ENCODE results near the gene ENO2. TPM values are rescaled to one million over a fixed set of nuclear protein-coding genes. Genes with fewer than 3 reads are reported as not detected.

Gene ENO2
- total RNA-seq, 1 donor from 2014 or later: 9.0 TPM

- no peak for DNase-seq
Observed at GRCh38 chr12:6932766-6933165, 18.4 kb downstream of the ENO2 start.

GRCh38 chr12:6934110-6934509 lies 19.7 kb downstream of the ENO2 start:
- DNase-seq: no peak

DNA sequence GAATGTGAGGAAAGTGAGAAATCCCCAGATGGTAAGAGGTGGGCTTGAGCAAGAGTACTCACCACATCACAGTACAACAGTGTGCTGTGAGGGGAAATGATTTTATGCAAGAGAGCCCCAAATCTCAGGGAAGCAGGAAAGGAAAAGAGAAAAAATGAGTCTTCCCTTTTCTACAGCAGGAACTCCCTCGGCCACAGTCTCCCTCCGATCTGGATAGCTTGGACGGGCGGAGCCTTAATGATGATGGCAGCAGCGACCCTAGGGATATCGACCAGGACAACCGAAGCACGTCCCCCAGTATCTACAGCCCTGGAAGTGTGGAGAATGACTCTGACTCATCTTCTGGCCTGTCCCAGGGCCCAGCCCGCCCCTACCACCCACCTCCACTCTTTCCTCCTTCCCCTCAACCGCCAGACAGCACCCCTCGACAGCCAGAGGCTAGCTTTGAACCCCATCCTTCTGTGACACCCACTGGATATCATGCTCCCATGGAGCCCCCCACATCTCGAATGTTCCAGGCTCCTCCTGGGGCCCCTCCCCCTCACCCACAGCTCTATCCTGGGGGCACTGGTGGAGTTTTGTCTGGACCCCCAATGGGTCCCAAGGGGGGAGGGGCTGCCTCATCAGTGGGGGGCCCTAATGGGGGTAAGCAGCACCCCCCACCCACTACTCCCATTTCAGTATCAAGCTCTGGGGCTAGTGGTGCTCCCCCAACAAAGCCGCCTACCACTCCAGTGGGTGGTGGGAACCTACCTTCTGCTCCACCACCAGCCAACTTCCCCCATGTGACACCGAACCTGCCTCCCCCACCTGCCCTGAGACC lies 21.2 kb downstream of the ENO2 start:
- DNase-seq: no peak

GRCh38 chr12:6936194-6936635 lies 21.8 kb downstream of the ENO2 start:
- no peak for DNase-seq

DNA sequence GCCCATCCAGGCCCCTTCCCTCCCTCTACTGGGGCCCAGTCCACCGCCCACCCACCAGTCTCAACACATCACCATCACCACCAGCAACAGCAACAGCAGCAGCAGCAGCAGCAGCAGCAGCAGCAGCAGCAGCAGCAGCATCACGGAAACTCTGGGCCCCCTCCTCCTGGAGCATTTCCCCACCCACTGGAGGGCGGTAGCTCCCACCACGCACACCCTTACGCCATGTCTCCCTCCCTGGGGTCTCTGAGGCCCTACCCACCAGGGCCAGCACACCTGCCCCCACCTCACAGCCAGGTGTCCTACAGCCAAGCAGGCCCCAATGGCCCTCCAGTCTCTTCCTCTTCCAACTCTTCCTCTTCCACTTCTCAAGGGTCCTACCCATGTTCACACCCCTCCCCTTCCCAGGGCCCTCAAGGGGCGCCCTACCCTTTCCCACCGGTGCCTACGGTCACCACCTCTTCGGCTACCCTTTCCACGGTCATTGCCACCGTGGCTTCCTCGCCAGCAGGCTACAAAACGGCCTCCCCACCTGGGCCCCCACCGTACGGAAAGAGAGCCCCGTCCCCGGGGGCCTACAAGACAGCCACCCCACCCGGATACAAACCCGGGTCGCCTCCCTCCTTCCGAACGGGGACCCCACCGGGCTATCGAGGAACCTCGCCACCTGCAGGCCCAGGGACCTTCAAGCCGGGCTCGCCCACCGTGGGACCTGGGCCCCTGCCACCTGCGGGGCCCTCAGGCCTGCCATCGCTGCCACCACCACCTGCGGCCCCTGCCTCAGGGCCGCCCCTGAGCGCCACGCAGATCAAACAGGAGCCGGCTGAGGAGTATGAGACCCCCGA lies 22.5 kb downstream of the ENO2 start:
- DNase-seq: no peak

DNA sequence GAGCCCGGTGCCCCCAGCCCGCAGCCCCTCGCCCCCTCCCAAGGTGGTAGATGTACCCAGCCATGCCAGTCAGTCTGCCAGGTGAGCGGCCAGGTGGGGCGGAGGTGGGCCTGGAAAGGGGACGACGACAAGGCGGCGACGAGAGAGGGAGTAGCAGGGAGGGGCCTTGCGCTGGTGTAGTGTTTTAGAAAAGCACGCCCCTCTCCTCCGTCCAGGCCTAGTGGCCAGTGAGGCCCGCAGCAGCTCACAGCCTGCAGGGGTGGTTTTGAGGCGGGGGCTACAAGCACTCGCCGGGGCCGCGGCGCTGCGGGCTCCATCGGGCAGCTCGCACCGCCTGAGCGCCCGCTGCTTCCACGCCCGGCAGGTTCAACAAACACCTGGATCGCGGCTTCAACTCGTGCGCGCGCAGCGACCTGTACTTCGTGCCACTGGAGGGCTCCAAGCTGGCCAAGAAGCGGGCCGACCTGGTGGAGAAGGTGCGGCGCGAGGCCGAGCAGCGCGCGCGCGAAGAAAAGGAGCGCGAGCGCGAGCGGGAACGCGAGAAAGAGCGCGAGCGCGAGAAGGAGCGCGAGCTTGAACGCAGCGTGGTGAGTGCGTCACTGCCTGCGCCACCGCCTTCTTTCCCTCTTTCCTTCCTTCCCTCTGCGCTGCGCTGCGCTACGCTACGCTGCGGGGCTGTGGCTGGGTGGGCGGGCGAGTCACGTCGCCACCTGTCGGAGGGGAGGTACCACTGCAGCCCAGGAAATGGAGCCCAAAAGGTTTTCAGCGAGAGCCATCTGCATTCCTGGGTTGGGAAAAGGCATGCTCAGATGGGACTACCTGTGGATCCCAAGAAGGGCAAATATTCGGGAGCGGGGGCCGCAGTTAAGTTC lies 23.3 kb downstream of the ENO2 start:
- DNase-seq: peak; percentile 95

GRCh38 chr12:6938353-6939190 lies 24.2 kb downstream of the ENO2 start:
- no peak for DNase-seq

- no peak for DNase-seq
Observed at GRCh38 chr12:6939191-6939540, 24.8 kb downstream of the ENO2 start.

- no peak for DNase-seq
Observed at GRCh38 chr12:6941267-6941666, 26.9 kb downstream of the ENO2 start.

DNA sequence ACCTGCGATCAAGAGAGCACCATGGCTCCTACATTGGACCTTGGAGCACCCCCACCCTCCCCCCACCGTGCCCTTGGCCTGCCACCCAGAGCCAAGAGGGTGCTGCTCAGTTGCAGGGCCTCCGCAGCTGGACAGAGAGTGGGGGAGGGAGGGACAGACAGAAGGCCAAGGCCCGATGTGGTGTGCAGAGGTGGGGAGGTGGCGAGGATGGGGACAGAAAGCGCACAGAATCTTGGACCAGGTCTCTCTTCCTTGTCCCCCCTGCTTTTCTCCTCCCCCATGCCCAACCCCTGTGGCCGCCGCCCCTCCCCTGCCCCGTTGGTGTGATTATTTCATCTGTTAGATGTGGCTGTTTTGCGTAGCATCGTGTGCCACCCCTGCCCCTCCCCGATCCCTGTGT lies 27.4 kb downstream of the ENO2 start:
- DNase-seq: no peak

DNA sequence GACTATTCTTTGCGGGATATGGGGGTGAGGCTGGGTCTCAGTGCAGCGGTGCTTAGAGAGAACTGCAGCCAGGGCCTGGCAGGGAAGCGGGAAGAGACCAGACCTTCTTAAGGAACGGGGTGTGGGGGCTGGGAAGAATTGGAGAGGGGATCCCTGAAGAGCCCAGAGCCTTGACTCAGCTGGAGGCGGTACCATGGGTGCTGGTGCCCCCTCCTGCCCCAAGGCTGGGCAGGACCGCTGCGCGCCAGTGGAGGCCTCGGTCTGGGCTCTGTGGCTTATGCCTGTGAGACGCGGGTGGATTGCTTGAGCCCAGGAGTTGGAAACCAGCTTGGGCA lies 27.9 kb downstream of the ENO2 start:
- no peak for DNase-seq

DNA sequence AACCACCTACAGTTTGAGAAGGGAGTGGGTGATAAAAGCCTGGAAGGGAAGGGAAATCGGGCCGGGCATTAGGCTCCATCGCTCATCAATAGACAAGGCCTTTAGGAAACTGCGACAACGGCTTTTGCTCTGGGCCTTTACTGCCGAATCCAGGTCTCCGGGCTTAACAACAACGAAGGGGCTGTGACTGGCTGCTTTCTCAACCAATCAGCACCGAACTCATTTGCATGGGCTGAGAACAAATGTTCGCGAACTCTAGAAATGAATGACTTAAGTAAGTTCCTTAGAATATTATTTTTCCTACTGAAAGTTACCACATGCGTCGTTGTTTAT lies 29.0 kb downstream of the ENO2 start:
- peak; percentile 98 for DNase-seq

DNA sequence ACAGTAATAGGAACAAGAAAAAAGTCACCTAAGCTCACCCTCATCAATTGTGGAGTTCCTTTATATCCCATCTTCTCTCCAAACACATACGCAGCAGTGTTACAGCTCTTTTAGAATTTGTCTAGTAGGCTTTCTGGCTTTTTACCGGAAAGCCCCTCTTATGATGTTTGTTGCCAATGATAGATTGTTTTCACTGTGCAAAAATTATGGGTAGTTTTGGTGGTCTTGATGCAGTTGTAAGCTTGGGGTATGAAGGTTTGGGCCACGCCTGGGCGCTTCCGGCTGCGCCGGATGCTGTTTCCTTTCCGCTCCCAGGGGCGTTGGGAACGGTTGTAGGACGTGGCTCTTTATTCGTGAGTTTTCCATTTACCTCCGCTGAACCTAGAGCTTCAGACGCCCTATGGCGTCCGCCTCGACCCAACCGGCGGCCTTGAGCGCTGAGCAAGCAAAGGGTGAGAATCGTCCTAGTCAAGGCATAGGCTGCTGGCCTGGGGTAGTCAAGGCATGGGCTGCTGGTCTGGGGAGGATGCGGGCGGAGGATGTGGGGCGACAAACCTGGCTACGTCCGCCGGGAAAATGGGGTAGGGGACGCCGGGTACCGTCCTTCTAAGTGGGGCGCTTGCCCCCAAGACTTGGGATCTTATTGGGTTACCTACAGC lies 29.5 kb downstream of the ENO2 start, which contains the start of the genes C12orf57 and RNU7-1:
Gene C12orf57 (plus strand): TSS at position 301 of the 659 bp plus-strand sequence. CDS start 100 bp downstream, at position 401.
Gene RNU7-1 (plus strand): TSS at position 95 of the 659 bp plus-strand sequence.
- peak; percentile 98 for DNase-seq

DNA sequence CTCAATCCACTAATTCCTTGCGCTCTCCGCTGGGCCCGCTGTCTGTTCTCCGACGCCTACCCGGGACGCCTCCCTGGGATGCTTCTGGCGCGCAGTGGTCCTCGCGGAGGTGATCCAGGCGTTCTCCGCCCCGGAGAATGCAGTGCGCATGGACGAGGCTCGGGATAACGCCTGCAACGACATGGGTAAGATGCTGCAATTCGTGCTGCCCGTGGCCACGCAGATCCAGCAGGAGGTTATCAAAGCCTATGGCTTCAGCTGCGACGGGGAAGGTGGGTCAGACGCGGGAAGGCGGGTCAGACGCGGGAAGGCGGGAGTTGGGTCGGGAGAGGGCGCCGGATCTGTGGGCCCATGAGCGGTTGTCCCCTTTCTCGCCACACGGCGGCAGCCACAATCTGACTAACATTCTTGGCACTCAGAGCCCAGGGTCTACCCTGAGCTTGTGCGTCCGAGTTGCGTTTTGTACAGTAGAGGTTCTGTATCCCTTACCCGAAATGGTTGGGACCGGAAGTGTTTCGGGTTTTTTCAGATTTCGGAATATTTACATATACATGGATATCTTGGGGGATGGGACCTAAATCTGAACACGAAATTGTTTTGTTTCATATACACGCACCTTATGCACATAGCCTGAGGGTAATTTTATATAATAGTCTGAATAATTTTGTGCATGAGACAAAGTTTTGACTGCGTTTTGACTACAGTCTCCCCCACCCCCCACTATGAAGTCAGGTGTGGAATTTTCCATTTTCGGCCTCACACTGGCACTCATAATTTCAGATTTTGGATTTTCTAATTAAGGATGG lies 30.2 kb downstream of the ENO2 start:
- DNase-seq: peak; percentile 92

- DNase-seq: no peak
Observed at GRCh38 chr12:6945613-6946012, 31.2 kb downstream of the ENO2 start.

- DNase-seq: no peak
Observed at GRCh38 chr12:6946033-6946919, 31.9 kb downstream of the ENO2 start.

- no peak for DNase-seq
Observed at GRCh38 chr12:6946920-6947374, 32.6 kb downstream of the ENO2 start.

DNA sequence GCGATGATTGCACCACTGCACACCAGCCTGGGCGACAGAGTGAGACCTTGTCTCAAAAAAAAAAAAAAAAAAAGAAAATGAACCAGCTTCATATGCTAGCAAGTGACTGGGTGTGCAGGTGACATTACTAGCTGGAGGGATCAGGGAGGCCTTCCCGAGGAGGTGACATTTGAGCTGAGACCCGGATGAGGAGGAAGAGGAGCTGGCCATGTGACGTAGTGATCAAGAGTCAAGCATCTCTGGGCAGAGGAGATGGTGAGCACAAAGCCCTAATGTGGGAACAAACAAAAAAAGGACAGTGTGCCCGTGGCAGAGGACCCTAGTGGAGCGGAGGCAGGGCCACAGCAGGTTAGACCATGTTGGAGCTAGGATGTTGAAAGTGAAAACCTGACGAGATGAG lies 33.2 kb downstream of the ENO2 start:
- DNase-seq: no peak
